Measurements from ENCODE around the gene BCAT1.

- TF ChIP-seq POLR2A (IDR thresholded peaks at IDR 0.05; ENCODE audit: low read depth, low read length) = no peak
- no peak for TF ChIP-seq TAF1 (IDR thresholded peaks at IDR 0.05; ENCODE audit: borderline replicate concordance, low read depth, low read length)
Measured at GRCh38 chr12:24905431-24905830, 43.5 kb downstream of the BCAT1 start.
